GM21529 (cell line): Measurements from ENCODE around the gene TRIM5.
"Not testable (repeated sequence)": the region's sequence is repeated elsewhere in the genome, so short reads cannot be mapped to it uniquely, and the experiment has no call there.

ENCODE experiments used
- ATAC-seq: cut with Tn5 transposase; IDR thresholded peaks from one replicate; pipeline ENCODE4 v1.9.1; 2021; ENCODE audit not compliant: unreplicated experiment

The TRIM5 gene, protein sequence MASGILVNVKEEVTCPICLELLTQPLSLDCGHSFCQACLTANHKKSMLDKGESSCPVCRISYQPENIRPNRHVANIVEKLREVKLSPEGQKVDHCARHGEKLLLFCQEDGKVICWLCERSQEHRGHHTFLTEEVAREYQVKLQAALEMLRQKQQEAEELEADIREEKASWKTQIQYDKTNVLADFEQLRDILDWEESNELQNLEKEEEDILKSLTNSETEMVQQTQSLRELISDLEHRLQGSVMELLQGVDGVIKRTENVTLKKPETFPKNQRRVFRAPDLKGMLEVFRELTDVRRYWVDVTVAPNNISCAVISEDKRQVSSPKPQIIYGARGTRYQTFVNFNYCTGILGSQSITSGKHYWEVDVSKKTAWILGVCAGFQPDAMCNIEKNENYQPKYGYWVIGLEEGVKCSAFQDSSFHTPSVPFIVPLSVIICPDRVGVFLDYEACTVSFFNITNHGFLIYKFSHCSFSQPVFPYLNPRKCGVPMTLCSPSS

DNA sequence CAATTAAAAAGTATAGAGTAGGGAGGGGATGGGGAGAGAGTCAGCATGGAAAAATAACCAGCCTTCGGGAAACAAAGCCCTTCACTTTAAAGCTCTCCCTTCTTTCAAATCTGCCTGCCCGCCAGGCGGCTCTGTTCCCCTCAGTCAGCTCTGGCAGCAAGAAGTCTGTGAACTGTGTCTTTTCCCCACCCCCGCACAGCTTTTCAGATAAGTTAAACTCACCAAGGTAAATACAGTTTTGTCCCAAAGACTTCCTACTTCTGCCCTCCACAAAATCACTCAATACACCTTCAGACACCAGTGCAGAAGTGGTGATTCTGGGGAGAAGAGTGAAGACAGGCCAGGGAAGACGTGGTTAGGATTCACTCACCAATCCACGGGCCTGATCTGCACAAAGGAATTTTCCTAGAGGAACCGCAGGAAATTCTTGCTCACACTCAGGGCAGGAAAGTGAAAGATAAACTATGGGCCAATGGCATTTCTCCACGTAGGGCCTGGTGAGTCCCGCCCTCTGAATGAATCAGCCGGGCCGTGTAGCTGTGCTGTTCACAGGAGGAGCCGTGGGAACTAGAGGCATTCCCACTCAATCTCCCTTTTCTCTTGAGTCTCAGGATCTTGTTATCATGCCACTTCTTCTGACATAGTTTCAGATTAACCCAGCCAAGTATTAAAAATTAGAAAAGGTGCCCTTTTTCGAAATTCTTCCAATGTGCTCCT lies at the start of gene TRIM5:
Gene TRIM5, minus strand, starts transcription at position 429 of the 717 bp plus-strand sequence. CDS start 4,897 bp downstream, outside the sequence.
- peak; percentile 75 for ATAC-seq

DNA sequence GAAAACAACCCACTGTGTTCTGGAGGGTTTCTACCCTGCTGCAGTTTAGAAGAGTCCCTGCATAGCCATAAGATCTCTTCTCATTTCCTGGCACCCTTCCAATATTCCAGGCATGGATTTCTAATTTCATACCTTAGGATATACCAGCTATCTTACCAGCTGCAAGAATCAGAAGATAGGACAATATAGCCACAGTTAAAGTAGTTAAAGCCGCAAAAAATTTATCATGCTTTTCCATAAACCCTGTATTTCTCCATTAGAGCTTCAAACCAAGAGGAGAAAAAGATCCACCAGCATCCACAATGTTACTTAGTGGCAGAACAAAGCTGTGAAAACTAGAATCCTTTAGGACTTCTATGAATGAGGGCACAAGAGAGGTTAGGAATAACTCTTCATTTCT lies 42.8 kb upstream of the TRIM5 start:
- no peak for ATAC-seq

DNA sequence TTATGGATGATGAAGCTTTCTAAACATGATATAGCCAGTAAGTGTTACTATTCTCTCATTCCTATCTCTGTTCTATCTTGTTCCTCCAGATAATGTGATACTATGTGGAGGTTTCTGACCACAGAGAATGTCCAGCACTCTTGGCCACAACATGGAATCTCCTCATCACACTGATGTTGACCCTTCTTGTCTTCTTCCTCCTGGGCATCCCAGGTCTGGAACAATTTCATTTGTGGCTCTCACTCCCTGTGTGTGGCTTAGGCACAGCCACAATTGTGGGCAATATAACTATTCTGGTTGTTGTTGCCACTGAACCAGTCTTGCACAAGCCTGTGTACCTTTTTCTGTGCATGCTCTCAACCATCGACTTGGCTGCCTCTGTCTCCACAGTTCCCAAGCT lies 41.5 kb upstream of the TRIM5 start:
- no peak for ATAC-seq

DNA sequence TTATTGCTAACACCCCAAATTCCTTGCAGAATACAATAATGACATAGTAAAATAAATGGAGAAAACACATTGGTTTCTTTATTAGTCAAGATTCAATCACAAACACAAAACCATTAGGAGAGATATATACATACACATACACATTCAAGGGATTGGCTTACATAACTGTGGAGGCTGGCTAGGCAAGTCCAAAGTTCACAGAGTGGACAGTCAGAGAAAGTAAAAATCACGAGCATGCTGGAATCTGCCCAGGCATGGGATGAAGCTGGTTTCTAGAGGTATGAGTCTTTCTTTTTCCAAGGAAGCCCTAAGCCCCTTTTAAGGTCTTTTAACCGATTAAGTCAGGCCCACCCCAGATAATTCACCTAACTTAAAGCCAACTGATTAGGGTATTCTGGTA lies 37.7 kb upstream of the TRIM5 start:
- ATAC-seq, result no peak

DNA sequence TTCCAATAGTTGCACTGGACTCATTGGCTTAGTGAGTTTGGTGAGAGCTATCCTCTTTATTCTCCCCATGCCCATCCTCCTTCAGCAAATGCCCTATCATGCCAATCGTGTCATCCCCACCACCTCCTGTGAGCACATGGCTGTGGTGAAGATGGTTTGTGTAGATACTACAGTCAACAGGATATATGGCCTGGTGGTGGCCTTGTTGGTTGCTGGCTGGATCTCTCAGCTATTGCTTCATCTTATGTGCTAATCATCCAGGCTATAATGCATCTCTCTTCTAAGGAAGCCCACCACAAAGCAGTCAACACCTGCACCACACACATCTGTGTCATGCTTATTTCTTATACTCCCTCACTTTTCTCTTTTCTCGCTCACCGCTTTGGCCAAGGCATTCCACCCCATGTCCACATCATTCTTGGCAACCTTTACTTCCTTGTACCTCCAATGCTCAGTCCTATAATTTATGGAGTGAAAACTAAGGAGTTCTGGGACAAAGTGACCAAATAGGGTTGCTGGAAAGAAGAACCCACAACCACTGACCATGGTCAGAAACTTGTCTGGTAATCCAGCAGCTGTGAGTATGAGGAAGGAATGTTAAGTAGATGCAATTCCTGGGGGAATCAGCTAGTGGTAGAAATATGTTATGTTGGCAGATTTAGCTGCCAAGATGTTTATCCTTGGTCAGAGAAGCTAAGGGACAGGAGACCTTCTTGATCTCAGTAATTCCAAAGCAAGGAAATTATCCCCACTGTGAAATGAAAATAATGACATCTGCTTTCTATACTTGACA lies 35.0 kb upstream of the TRIM5 start:
- no peak for ATAC-seq

DNA sequence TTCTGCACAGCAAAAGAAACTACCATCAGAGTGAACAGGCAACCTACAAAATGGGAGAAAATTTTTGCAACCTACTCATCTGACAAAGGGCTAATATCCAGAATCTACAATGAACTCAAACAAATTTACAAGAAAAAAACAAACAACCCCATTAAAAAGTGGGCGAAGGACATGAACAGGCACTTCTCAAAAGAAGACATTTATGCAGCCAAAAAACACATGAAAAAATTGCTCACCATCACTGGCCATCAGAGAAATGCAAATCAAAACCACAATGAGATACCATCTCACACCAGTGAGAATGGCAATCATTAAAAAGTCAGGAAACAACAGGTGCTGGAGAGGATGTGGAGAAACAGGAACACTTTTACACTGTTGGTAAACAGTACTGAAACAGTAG lies 31.6 kb upstream of the TRIM5 start:
- ATAC-seq, result not testable (repeated sequence)

DNA sequence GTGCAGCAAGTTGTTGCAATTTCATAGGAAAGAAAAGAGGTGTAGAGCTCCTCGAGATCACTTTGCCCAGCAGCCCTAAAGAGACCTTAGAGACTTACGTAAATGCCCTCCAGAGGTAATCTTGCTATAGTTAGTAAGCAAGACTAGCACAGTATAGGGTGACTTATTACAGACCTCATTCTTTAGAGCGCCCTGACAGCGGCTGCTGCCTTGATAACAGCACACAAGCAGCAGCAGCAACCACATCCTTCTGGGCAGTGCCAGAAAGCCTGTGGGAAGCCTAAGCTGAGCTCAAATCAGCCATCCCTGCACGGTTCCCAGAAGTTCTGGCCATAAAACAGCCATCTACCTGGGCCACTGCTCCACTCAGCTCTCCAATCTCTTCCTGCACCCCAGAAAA lies 28.8 kb upstream of the TRIM5 start:
- no peak for ATAC-seq

DNA sequence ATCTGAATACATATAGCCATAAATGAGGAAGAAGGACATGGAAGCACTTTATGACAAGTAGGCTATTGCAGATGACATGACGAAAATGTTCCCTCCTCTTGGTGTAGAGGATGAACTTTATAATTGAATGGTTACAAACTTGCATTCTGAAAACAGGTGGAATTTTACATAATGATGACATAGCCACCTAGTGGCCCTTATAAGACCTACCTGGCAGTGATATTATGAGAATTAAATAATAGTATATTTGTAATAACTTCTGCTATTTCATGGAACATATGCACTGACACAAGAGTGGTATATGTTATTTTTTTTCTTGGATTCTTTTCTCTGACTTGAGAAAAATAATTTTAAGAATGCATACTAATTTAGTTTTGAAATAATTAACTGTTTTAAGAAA lies 27.6 kb upstream of the TRIM5 start:
- ATAC-seq, result no peak

DNA sequence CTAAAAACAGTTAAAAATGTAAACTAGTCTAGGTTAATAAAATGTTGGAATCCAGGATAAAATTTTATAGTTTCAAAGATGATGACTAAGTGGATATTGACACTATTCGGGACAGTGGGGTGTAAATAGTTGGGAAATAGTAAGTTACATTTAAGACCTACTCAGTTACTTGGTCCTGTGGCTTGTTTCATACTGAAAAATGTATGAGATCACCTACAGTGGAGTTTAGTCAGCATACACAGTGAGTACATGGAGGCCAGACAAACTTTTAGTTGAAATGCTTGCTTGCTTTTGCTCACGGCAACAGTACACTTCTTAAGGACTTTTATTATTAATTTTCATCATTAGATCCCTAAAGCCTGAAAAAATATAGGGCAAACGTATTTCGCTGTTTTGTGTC lies 20.8 kb upstream of the TRIM5 start:
- ATAC-seq, result no peak

DNA sequence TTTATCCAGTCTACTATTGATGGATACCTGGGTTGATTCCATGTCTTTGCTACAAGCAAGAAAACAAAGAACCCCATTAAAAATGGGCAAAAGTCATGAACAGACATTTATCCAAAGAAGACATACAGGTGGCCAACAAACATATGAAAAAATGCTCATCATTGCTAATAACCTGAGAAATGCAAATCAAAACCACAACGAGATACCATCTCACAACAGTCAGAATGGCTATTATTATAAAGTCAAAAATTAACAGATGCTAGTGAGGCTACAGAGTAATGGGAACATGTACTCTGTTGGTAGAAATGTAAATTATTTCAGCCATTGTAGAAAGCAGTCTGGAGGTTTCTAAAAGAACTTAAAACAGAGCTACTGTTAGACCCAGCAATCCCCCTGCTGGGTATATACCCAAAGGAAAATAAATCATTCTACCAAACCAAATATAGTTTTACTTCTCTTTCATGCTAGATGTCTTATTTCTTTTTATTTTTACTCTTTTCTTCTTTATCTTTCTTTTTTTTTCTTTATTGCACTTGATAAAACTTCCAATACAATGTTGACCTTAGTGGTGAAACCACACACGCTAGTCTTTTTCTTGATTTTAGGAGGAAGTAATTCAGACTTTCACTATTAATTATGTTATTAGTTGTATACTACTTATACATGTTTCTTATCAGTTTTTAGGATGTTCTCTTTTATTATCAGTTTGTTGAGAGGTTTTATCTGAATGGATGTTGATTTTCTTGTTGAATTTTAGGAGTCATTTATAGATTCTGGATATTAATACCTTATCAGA lies 19.1 kb upstream of the TRIM5 start:
- peak; percentile 71 for ATAC-seq

DNA sequence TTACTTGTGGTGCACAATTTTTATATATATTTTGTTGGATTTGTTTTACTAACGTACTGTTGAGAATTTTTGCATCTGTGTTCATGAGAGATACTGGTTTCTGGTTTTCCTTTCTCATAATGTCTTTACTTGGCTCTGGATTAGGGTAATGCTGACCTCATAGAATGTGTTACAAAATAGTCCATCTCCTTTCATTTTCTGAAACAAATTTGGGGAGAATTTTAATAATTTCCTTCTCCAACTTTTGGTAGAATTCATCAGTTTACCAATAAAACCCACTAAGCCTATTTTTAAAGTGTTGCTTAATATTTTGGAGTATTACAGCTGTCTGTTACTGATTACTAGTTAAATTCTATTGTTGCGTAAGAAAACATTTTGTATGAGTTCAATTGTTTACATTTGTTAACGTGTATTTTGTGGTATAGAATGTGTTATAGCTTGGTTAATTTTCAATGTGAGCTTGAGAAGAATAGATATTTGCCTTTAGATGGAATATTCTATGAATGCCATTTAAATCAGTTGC lies 16.2 kb upstream of the TRIM5 start:
- ATAC-seq, result no peak

DNA sequence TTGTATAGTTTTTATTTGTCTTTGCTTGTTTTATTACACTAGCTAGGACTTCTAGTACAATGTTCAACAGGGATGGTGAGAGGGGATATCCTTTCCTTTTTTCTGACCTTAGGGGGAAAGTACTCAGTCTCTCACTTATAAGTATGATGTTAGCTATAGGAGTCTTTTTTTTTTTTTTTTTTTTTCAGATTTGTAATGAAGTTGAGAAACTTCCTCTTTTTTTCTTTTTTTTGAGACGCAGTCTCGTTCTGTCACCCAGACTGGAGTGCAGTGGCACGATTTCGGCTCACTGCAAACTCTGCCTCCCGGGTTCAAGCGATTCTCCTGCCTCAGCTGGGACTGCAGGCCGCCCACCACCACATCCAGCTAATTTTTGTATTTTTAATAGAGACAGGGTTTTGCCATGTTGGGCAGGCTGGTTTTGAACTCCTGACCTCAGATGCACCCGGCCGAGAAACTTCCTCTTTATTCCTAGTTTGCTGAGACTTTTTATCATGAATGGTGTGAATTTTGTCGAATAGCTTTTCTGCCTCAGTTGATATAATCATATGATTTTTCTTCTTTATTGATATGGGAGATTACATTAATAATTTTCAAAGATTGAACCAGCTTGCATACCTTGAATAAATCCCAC lies 15.7 kb upstream of the TRIM5 start:
- ATAC-seq, result no peak

DNA sequence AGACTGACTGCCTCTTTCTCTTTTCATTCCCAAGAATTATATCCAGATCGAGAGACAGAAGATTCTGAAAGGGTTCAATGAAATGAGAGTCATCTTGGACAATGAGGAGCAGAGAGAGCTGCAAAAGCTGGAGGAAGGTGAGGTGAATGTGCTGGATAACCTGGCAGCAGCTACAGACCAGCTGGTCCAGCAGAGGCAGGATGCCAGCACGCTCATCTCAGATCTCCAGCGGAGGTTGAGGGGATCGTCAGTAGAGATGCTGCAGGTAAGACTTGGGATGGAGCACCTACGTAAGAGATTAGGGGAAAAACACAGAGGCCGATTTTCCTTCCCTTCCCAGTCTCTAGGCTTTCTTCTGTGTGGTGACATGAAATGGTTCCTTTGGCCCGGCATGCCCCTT lies 13.4 kb upstream of the TRIM5 start:
- ATAC-seq, result no peak

DNA sequence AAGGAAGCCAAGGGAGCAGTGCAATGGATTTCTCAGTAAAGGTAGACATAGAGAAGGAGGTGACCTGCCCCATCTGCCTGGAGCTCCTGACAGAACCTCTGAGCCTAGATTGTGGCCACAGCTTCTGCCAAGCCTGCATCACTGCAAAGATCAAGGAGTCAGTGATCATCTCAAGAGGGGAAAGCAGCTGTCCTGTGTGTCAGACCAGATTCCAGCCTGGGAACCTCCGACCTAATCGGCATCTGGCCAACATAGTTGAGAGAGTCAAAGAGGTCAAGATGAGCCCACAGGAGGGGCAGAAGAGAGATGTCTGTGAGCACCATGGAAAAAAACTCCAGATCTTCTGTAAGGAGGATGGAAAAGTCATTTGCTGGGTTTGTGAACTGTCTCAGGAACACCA lies 11.3 kb upstream of the TRIM5 start:
- no peak for ATAC-seq

DNA sequence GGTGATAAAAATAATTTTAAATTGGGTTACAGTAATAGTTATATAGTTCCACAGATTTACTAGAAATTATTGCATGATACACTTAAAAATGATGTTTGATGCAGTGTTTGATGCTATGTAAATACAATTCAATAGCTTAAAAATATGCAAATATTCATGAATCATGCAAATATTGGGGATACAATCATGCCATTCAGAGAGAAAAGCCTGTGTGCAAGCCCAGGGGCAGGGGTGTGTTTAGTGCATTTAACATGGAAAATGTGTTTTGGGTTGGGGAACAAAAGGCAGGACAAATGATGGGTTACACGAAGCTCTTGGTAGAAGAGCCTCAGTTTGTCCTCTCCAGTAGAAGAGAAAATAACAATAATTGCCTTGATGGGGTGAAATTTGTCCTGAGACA lies 10.7 kb upstream of the TRIM5 start:
- ATAC-seq, result no peak

DNA sequence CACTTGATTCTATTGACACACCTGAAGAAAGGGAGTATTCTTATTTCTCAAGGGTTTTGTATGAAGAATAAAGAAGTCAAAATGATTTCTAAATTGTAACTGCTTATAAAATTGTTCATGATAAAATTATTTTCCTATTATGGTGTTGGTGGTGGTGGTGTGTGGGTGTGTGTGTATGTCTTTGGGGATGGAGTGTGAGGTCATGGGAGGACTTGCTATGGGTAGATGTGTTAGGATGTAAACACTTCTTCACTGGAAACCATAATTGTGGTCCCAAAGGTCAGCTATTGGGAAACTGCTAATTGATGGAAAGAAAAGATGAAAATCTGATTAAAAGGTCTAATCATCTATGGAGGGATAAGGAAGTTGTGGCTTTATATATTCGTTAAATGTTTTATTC lies 9.8 kb upstream of the TRIM5 start:
- no peak for ATAC-seq

DNA sequence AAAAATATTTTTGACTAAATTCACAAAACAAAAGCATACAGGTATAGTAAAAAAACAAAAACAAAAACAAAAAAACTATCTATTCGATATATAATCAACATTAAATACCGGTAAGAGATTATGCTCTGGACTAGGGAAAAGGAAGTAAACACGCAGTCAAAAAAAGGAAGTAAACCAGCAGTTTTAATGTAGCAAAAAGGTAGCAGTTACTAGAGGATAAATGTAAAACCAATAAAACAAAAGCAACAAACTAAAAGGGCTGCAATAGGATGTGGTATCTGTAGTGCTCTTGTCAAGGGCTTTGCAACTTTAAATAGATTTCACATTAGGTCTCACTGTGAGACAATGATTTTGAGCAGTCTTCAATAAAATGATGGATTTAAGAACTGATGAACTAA lies 7.1 kb upstream of the TRIM5 start:
- no peak for ATAC-seq

DNA sequence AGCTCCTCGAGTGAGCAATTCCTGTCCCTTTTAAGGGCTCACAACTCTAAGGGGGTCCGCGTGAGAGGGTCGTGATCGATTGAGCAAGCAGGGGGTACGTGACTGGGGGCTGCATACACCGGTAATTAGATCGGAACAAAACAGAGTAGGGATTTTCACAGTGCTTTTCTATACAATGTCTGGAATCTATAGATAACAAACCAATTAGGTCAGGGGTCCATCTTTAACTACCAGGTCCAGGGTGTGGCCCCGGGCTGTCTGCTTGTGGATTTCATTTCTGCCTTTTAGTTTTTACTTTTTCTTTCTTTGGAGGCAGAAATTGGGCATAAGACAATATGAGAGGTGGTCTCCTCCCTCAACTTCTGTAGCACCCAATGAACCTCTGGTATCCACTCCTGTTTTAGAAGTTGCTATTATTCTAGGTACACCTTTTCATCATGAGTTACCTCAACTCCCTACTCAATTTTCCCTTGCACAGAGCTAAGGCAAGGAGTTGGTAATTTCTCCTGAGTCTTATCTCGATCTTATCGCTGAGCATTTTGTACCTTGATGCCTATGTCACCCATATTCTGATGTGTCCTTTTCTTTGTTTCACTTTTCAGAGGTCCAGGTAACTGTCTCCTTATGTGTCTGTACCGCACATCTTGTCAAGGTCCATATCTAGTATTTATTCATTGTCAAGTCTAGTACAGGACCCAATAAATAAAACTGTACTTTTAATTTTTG lies 6.5 kb upstream of the TRIM5 start:
- ATAC-seq, result not testable (repeated sequence)

DNA sequence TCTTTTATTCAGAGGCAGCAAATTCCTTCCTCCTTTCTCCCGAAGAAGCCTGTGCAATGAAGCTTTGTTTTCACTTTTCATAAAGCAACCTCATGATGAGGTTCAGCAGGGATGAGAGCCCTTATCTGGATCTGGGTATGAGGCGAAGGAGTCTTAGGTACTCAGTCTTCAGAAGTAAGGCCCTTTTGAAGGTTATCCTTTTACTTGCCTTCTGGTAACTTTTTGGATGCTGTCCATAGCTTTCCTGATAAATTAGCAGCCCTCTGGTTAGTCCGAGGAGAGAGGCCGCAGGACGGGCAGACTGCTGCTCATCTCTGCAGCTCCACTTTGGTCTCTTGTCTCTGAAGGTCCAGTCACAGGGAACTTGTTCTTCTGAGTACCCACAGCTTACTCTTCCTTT lies 5.9 kb upstream of the TRIM5 start:
- ATAC-seq, result no peak
